ENCODE data around the gene ING1.

Gene ING1

DNA sequence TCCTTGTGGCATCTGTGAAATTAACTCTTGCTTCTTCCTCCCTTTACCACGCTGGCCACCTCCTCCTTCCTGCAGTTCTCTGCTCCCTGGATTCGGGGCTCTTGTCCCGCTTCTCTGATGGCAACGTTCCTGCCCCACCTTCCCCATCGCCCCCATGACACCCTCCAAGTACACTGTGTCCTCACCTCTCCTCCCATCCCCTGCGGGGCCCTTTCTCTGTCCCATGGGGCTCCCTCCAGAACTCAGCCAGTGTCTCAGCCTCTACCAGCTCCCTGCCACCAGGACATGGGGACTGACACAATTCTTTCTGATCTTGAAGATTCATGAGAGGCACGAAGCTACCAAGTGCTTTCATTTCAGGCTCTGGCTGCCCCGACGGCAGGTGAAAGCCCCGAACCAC lies 16.7 kb upstream of the ING1 start:
- Histone ChIP-seq H3K4ac (ENCODE audit: low read depth, low read length) (no peak overlapping the region), H3K27me3 (ENCODE audit: insufficient read depth, low read length, poor library complexity) (no peaks in the 10 kb centered on the region), H3K56ac (ENCODE audit: low read length) (no peak overlapping the region), H3K4me1 (ENCODE audit: control insufficient read depth, low read depth, low read length) (no peaks in the 10 kb centered on the region), H3K23ac (ENCODE audit: low read length) (no peak overlapping the region), H3K18ac (ENCODE audit: low read length) (no peak overlapping the region), H4K8ac (ENCODE audit: low read depth, low read length) (no peak overlapping the region), H4K5ac (ENCODE audit: low read length) (no peak overlapping the region), H2AK5ac (ENCODE audit: low read length) (no peak overlapping the region), H3K4me3 (ENCODE audit: low read length) (no peak overlapping the region), H3K4me2 (ENCODE audit: low read length) (no peak overlapping the region), H3K79me2 (ENCODE audit: control insufficient read depth, insufficient read depth, low read length) (no peaks in the 10 kb centered on the region), H3K79me1 (ENCODE audit: low read length) (peaks cover 2% of the 10 kb centered on the region), H2BK5ac (ENCODE audit: low read length) (no peak overlapping the region), H2BK120ac (ENCODE audit: low read depth, low read length) (no peak overlapping the region), H3K27ac (ENCODE audit: low read depth, low read length) (no peak overlapping the region), H2BK15ac (replicated peaks; ENCODE audit: low read depth) (no peak overlapping the region), H3K36me3 (ENCODE audit: control insufficient read depth, insufficient read depth, low read length) (peaks cover 6% of the 10 kb centered on the region), H3K9ac (ENCODE audit: low read length) (no peak overlapping the region)
- DNase-seq = no peak
- no CpG with 5 or more reads among the region's 10 CpGs for WGBS (ENCODE audit: extremely low coverage, insufficient coverage, low lambda C conversion rate)

- Histone ChIP-seq H3K56ac (ENCODE audit: low read length) (no peak overlapping the region), H3K23ac (ENCODE audit: low read length) (no peak overlapping the region), H3K4me2 (ENCODE audit: low read length) (no peak overlapping the region), H2BK120ac (ENCODE audit: low read depth, low read length) (no peak overlapping the region), H4K5ac (ENCODE audit: low read length) (no peak overlapping the region), H3K79me1 (ENCODE audit: low read length) (peaks cover 6% of the 10 kb centered on the region), H2AK5ac (ENCODE audit: low read length) (no peak overlapping the region), H3K79me2 (ENCODE audit: control insufficient read depth, insufficient read depth, low read length) (no peaks in the 10 kb centered on the region), H4K8ac (ENCODE audit: low read depth, low read length) (no peak overlapping the region), H3K18ac (ENCODE audit: low read length) (no peak overlapping the region), H3K27me3 (ENCODE audit: insufficient read depth, low read length, poor library complexity) (no peaks in the 10 kb centered on the region), H3K9ac (ENCODE audit: low read length) (no peak overlapping the region), H3K4me3 (ENCODE audit: low read length) (no peak overlapping the region), H3K4me1 (ENCODE audit: control insufficient read depth, low read depth, low read length) (no peaks in the 10 kb centered on the region), H3K4ac (ENCODE audit: low read depth, low read length) (no peak overlapping the region), H3K36me3 (ENCODE audit: control insufficient read depth, insufficient read depth, low read length) (peaks cover 6% of the 10 kb centered on the region), H2BK15ac (replicated peaks; ENCODE audit: low read depth) (no peak overlapping the region), H3K27ac (ENCODE audit: low read depth, low read length) (no peak overlapping the region), H2BK5ac (ENCODE audit: low read length) (no peak overlapping the region)
- DNase-seq = no peak
- no CpG with 5 or more reads among the region's 4 CpGs for WGBS (ENCODE audit: extremely low coverage, insufficient coverage, low lambda C conversion rate)
Observed at GRCh38 chr13:110697842-110698241, 15.7 kb upstream of the ING1 start.

- Histone ChIP-seq H3K4ac (ENCODE audit: low read depth, low read length) (no peak overlapping the region), H3K79me1 (ENCODE audit: low read length) (peaks cover 6% of the 10 kb centered on the region), H2BK5ac (ENCODE audit: low read length) (no peak overlapping the region), H3K23ac (ENCODE audit: low read length) (no peak overlapping the region), H2AK5ac (ENCODE audit: low read length) (no peak overlapping the region), H3K79me2 (ENCODE audit: control insufficient read depth, insufficient read depth, low read length) (no peaks in the 10 kb centered on the region), H3K27me3 (ENCODE audit: insufficient read depth, low read length, poor library complexity) (no peaks in the 10 kb centered on the region), H2BK15ac (replicated peaks; ENCODE audit: low read depth) (no peak overlapping the region), H3K4me2 (ENCODE audit: low read length) (no peak overlapping the region), H4K8ac (ENCODE audit: low read depth, low read length) (no peak overlapping the region), H3K36me3 (ENCODE audit: control insufficient read depth, insufficient read depth, low read length) (peaks cover 6% of the 10 kb centered on the region), H3K56ac (ENCODE audit: low read length) (no peak overlapping the region), H3K4me3 (ENCODE audit: low read length) (no peak overlapping the region), H3K4me1 (ENCODE audit: control insufficient read depth, low read depth, low read length) (peaks cover 1% of the 10 kb centered on the region), H2BK120ac (ENCODE audit: low read depth, low read length) (no peak overlapping the region), H4K5ac (ENCODE audit: low read length) (no peak overlapping the region), H3K9ac (ENCODE audit: low read length) (no peak overlapping the region), H3K18ac (ENCODE audit: low read length) (no peak overlapping the region), H3K27ac (ENCODE audit: low read depth, low read length) (no peak overlapping the region)
- no CpG with 5 or more reads among the region's 4 CpGs for WGBS (ENCODE audit: extremely low coverage, insufficient coverage, low lambda C conversion rate)
- no peak for DNase-seq
Observed at GRCh38 chr13:110698689-110699088, 14.8 kb upstream of the ING1 start.

DNA sequence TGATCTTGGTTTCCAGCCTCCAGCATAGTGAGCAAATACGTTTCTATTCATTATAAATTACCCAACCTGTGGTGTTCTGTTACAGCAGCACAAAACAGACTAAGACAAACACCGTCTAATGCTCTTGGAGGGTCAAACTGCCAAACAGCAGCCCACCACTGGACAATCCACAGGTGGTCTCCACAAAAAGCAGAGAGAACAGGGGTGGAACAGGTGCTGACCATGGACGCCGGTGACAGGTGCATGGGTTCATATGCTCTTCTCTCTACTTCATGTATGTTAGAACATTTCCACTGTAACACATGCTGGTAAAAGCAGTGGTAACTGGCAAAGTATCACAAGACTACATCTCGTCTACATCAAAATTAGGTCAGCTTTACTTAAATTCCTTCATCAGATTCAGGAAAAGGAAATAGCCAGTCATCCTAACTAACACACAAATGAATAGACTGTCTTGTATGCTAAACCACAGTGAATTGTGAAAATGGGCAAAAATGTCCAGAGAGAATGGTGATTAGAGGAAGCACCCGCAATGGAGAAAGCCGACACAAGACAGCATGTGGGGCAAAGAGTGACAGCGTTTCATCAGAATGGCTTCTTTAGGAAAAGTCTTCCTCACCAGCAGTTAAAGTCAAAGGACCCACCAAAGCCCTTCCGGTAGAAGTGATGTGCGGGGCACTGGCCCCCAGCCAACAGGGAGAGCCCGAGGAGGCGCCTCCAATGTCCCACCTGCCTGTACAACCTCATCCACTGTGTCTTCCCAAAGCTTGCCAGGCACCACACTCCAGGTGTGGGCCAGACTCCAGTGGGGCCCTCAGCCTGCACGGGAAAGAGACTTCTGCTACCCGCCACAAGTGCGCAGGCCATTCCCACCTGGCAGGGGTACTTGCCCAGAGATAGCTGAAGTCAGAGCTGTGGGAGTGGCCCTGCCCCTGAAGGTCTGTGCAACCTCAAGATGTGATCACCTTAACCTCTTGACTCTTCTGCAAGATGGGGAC lies 14.1 kb upstream of the ING1 start:
- Histone ChIP-seq H3K36me3 (ENCODE audit: control insufficient read depth, insufficient read depth, low read length) (peaks cover 6% of the 10 kb centered on the region), H2BK15ac (replicated peaks; ENCODE audit: low read depth) (no peak overlapping the region), H3K79me2 (ENCODE audit: control insufficient read depth, insufficient read depth, low read length) (no peaks in the 10 kb centered on the region), H3K4me3 (ENCODE audit: low read length) (no peak overlapping the region), H2BK120ac (ENCODE audit: low read depth, low read length) (no peak overlapping the region), H3K4ac (ENCODE audit: low read depth, low read length) (no peak overlapping the region), H2AK5ac (ENCODE audit: low read length) (no peak overlapping the region), H2BK5ac (ENCODE audit: low read length) (no peak overlapping the region), H3K56ac (ENCODE audit: low read length) (no peak overlapping the region), H3K18ac (ENCODE audit: low read length) (no peak overlapping the region), H3K9ac (ENCODE audit: low read length) (no peak overlapping the region), H3K4me2 (ENCODE audit: low read length) (no peak overlapping the region), H3K79me1 (ENCODE audit: low read length) (peaks cover 8% of the 10 kb centered on the region), H3K4me1 (ENCODE audit: control insufficient read depth, low read depth, low read length) (peaks cover 1% of the 10 kb centered on the region), H3K27ac (ENCODE audit: low read depth, low read length) (no peak overlapping the region), H3K23ac (ENCODE audit: low read length) (no peak overlapping the region), H4K8ac (ENCODE audit: low read depth, low read length) (no peak overlapping the region), H3K27me3 (ENCODE audit: insufficient read depth, low read length, poor library complexity) (no peaks in the 10 kb centered on the region), H4K5ac (ENCODE audit: low read length) (no peak overlapping the region)
- DNase-seq = no peak
- WGBS (ENCODE audit: extremely low coverage, insufficient coverage, low lambda C conversion rate) = no CpG with 5 or more reads among the region's 15 CpGs

DNA sequence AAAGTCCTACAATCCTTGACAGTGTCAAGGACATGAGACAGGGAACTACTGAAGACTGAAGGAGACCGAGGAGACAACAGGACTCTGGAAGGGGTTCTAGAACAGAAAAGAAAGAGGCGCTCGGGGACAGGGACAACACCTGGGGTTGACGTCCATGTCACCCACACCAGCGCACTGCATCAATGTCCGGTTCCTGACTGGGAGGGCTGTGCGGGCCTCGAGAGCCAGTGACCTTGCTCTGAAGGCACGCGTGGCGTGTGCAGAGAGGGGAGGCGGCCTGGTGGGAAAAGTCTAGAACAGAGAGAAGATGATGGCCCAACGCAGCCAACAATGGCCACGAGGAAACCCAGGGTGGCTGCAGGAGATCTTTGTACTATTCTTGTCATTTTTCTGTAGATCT lies 13.3 kb upstream of the ING1 start:
- peaks cover 6% of the 10 kb centered on the region for H3K36me3 ChIP-seq (ENCODE audit: control insufficient read depth, insufficient read depth, low read length)
- no peak for DNase-seq

More for the DNA sequence above, 13.3 kb upstream of the ING1 start:
- H3K18ac ChIP-seq (ENCODE audit: low read length) = no peak overlapping the region
- H3K4me1 ChIP-seq (ENCODE audit: control insufficient read depth, low read depth, low read length) = peaks cover 4% of the 10 kb centered on the region
- no peak overlapping the region for H2BK15ac ChIP-seq (replicated peaks; ENCODE audit: low read depth)
- H3K9ac ChIP-seq (ENCODE audit: low read length) = no peak overlapping the region
- H3K79me2 ChIP-seq (ENCODE audit: control insufficient read depth, insufficient read depth, low read length) = peaks cover 4% of the 10 kb centered on the region
- H4K8ac ChIP-seq (ENCODE audit: low read depth, low read length) = no peak overlapping the region
- no peak overlapping the region for H3K56ac ChIP-seq (ENCODE audit: low read length)
- H2BK120ac ChIP-seq (ENCODE audit: low read depth, low read length) = no peak overlapping the region
- H2AK5ac ChIP-seq (ENCODE audit: low read length) = no peak overlapping the region
- peaks cover 12% of the 10 kb centered on the region for H3K79me1 ChIP-seq (ENCODE audit: low read length)
- WGBS (ENCODE audit: extremely low coverage, insufficient coverage, low lambda C conversion rate) = no CpG with 5 or more reads among the region's 14 CpGs
- no peak overlapping the region for H4K5ac ChIP-seq (ENCODE audit: low read length)
- H3K23ac ChIP-seq (ENCODE audit: low read length) = no peak overlapping the region
- H2BK5ac ChIP-seq (ENCODE audit: low read length) = no peak overlapping the region
- H3K4ac ChIP-seq (ENCODE audit: low read depth, low read length) = no peak overlapping the region
- no peak overlapping the region for H3K27ac ChIP-seq (ENCODE audit: low read depth, low read length)
- H3K4me2 ChIP-seq (ENCODE audit: low read length) = no peak overlapping the region
- no peak overlapping the region for H3K4me3 ChIP-seq (ENCODE audit: low read length)
- no peaks in the 10 kb centered on the region for H3K27me3 ChIP-seq (ENCODE audit: insufficient read depth, low read length, poor library complexity)
